HG03045 (cell line): ENCODE data around the gene SLC25A12.

Source experiments
- ATAC-seq: cut with Tn5 transposase; IDR thresholded peaks from one replicate; pipeline ENCODE4 v1.9.1; 2021; ENCODE audit warnings: mild to moderate bottlenecking, moderate library complexity; ENCODE audit not compliant: unreplicated experiment

The SLC25A12 gene

DNA sequence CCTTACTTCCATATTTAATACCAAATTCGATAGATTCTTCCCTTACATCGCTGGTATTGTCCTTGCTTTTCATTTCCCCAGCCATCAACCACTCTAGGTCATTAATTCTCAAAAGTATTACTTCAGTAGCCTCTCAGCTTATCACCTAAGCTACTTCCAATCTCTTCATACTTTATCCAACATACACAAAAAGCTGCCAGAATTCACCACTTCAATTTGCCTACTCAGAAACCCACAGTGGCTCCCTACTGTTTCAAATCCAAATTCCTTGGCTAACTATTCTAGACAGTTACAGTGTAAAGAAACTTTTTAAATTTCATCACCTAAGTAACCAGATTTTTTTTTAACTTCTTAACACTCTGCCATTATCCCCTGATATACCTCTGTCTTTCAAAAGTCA lies 4.7 kb downstream of the SLC25A12 start:
- no peak for ATAC-seq

DNA sequence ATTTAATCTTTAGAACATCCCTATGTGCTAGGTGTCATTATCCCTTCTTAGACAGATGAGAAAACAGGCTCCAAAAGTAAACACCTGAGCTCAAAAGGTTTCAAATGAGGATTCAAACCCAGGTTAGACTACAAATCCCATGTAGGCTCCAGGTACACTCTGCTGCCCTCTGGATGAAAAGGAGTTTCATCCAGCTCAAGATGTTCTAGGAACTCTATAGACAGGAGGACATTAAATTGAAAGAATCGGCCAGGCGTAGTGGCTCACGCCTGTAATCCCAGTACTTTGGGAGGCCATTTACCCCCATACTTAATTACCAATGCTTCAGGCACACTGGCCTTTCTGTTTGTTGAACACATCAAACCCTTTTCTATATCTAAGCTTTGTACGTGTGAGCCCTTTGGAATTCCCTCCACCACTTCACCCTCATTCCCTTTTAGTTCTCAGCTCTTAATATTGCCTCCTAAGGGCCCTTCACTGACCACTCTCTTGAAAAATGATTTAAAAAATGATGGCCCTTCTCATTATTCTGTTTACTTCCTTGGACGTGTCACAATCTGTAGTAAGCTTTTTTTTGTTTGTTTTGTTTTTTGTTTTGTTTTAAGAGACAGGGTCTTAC lies 10.7 kb downstream of the SLC25A12 start:
- ATAC-seq: no peak

DNA sequence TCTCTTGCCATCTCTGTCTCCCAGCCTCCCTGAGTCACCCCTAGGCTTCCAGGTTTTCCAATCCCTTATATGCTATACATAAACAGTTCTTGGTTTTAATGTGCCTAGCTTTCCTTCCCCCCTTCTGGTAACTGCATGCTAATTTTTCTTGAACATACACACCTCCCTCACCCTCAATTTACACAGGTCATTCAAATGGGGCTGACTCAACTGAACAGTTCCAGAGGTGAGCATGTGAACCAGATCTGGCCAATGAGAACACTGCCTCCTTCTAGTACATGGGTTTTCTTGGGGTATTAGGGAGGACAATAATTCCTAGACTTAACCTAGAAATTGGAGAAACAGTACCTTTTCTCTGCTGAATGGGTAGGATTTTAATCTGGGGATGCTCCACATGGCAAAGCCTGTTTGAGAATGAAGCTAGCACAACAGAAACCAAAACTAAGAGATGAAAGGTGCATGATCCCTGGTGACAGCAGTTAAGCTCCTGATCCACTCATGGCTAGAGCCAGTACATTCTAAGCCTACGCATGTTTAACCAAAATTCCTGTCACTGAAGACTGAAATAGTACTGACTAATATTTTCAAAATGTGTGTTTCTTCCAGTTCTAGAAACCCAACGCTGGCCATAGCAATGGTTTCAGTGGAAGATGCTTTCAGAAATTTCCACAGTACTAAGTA lies 11.8 kb downstream of the SLC25A12 start:
- ATAC-seq: peak; percentile 55

DNA sequence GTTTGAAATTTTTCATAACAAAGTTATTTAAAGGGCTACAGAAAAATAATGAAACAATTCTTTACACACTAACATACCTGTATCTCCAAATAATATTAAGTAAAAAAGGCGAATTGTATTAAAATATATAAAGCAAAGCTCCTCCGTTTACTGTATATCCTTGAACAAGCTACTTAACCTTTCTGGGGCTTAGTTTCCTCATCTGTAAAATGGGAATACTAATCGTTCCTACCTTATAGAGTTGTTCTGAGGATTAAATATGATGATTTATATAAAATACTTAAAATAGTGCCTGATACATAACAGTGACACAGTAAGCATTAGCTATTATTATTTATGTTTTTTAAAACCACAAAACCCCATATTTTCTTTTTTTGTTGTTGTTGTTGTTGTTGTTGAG lies 13.3 kb downstream of the SLC25A12 start:
- no peak for ATAC-seq

DNA sequence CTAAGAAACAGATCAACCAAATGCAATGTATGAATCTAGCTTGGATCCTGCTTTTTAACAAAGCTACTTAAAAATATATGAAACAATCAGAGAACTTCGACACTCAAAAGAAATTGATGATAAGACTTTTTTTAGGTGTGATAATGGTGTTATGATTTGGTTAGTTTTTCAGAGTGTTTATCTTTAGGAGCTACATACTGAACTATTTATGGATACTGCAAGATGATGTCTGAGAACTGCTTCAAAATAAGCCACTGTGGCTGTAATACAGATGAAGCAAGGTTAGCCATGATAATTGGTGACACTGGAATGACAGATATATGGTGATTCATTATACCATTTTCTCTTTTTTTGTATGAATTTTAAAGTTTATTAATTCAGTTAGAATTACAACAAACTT lies 14.2 kb downstream of the SLC25A12 start:
- ATAC-seq: no peak

DNA sequence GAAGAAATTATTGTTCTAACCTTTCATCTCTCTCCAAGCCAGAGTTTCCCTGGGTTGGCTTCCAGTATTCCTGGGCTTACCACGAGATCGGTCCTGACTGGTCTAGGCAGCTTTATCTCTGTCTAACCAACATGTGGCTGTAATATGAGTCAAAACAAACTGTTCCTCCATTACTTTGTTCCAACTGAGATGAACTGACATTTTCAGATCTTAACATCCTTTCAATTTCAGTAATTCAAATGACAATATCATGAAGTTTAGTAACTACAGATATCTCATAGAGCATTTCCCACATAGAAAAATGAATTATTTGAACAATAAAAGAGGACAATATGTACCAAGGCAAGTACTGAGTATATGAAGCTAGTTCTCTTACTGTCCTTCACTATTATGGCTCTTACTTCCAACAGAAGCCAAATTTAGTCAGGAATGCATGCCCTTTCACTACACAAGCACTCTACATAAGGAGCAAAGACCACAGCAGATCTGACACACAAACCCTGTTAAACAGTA lies 15.5 kb downstream of the SLC25A12 start:
- ATAC-seq: no peak

DNA sequence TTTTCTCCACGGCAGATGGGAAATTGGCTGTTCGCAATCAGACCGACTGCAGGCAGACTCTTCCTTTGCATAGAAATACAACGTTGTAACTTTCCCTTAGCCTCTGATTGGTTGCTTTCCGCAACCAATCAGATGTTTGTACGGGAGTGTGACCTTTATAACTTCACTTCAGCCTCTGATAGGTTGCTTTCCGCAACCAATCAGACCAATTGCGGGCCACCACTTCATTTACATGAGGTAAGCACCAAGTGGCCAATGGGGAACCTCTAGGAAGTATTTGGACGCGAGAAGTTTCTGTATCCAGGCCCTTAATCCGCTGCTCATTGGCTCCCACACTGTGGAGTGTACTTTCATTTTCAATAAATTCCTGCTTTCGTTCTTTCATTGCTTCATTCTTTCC lies 19.1 kb downstream of the SLC25A12 start:
- ATAC-seq: no peak

DNA sequence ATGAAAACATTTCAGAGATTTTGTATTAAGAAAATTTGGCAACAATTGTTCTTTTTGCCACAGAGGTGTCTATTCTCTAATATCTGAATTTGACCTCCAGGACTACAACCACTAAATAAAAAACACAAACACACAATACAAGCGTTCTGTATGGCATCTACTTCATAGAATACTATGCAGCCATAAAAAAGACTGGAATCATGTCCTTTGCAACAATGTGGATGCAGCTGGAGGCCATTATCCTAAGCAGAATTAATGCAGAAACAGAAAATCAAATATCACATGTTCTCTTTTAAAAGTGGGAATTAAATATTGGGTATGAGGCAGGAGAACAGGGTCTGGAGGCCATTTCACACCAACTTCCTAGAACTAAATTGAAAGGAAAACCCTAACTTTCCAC lies 19.5 kb downstream of the SLC25A12 start:
- no peak for ATAC-seq

DNA sequence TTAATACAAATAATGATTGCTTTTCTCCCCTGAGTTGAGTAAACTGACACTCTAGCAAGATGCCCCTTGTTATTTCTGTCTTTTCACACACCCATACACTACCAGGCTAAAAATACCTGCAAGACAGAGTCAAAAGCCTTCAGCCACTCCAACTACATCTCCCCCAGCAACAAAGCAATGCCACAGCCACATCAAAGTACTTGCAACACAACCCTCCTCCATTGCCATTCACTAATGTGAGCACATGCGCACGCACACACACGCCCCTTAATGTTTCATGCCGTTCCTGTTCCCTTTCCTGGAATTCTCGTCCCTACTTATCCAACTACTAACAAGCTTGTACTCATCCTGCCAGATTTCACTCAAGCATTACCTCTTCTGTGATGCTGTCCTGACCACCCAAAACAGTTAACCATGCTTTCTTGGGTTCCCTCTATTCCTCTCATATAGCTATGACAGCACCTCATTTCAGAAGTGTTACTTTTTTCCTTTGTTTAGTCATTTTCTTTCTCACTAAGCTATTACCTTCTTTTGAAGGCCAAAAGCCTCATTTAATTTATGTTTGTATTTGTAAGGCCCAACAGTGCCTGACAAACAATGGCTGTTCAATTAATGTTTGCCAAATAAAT lies 29.6 kb downstream of the SLC25A12 start:
- no peak for ATAC-seq

DNA sequence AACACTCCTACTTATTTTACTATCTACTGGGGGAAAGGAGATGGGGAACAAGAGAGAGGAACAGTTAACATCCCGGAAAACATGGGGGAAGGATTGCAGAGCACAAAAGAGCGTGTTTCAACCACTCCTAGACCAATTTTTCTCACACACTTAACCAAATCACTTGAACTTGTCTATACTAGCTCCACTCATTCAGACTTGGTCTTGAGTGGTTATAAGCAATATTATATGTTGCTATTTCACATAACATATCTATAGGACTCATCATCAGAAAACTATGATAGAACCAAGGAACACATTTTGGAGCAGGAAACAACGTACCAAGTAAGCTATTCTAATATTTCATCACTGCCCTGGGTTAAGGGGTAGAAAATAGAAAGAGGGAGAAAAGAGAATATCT lies 31.5 kb downstream of the SLC25A12 start:
- no peak for ATAC-seq

DNA sequence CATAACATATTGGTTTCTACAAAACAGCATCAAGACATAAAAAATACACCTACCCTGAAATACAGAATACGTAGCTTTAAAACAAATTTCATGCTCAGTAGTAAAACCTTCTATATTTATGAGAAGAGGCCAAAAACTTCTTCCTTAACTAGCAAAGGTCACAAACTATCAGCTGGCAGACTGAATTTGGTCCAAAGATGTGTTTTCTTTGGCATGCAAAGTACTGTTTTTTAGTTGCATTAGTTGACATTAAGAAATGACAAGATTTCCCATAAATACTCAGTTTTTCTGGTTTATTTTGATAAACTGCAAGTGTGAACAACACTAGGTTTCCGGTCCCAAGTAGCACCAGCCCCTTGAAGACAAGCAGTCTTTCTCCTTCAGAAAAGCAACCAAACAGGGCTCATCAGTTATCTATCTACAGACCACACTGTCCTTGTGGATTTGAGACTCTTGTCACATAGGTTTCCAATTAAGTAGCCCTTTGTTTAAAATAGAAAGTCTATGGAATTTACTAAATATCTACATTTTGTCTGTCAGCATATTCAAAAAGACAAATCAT lies 35.6 kb downstream of the SLC25A12 start:
- no peak for ATAC-seq

DNA sequence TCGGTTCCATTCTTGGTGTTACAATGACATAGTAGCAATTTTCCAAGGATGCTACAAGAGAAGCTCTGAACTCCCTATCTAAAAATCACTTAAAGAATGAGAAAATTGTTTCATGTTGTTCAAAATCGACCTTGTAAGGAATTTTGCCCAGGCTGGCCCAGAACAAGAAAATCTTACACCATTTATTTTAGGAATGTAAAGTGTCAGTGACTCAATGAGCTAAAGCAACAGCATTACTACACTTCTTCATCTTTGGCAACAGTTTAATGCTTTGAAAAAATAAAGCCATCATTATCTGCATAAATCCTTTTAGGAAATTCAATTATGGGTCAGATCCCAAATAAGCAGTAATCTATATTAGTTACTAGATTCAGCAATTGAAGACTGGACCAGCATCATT lies 38.6 kb downstream of the SLC25A12 start:
- ATAC-seq: no peak

DNA sequence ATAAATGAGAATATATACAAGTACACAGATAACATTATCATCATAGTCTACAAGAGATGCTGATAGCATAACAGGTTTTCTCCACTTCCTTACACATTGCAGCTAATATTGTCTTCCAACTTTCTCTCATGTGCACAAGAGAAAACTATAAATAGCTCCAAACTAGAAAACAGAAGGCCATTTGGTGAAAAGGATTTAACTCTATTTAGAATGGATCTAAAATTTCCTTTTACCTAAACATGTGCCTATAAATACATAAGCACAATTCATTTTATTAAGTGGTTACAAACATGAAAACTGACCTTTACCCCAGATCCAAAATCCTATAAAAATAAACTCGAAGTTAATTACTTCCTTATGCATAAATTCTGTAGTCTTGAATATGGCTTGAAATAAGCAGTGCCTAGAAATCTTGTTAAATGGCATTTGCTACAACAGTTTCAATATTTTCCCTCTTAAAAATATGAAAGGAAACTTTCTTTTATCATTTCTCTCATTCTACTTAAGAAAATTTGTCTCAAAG lies 41.6 kb downstream of the SLC25A12 start:
- no peak for ATAC-seq

DNA sequence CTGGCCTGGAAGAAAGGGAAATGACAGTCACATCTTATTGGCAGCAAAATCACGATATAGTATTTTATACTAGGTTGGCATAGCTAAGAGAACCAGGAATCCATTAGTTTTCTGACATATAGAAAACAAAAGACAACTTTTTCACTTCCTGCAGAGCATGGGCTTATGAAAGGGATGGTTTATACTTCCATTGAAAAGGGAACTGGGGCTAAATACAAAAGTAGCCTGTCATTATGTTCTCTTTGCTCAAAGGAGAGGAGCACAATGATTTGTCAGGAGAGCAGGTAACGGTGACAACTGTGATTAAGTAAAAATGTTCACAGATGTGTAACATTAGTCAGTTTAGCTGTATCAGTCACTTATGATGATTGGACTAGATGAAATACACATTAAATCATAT lies 46.4 kb downstream of the SLC25A12 start:
- no peak for ATAC-seq

DNA sequence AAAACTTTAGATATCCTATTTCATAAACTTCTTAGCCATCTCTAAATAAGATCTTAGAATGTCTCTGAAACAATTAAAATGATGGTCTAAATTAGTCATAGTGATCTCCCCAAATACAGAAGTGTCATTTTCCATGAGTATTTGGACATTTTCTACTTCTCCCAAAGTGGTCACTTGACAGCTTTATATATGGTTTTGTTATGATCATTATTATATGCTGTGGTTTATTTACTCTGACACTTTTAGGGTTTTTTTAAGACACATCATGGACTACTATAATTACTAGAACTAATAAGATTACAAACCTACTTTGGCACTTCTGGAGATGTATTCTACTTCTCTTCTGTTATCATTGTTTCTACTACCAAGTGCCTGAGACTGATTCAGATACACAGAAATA lies 47.1 kb downstream of the SLC25A12 start:
- ATAC-seq: no peak

DNA sequence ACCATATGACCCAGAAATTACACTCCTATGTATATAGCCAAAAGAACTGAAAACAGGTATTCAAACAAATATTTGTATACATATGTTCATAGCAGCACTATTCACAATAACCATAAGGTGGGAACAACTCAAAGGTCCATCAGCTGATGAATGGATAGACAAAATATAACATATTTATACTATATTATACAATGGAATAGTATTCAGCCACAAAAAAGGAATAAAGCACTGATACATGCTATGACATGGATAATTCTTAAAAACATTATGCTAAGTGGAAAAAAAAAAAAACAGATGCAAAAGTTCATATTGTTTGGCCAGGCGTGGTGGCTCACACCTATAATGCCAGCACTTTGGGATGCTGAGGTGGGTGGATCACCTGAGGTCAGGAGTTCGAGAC lies 52.0 kb downstream of the SLC25A12 start:
- no peak for ATAC-seq

DNA sequence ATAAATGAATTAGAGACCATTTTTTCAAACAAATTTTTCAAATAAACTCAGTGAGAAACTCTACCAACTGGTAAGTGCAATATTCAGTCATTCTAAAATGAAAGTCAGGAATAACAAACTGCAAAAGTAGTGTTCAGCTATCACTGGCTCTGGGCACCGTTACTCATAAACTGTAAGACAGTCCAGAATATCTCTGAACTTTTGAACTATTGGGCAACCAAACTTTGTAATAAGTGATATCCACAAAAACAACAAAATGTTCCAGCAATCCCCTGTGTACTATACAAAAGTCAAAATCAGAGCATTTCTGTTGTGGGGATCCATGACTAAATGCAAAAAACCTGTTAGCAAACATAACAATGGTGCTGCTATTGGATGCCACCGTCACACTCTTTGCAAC lies 56.3 kb downstream of the SLC25A12 start:
- no peak for ATAC-seq

DNA sequence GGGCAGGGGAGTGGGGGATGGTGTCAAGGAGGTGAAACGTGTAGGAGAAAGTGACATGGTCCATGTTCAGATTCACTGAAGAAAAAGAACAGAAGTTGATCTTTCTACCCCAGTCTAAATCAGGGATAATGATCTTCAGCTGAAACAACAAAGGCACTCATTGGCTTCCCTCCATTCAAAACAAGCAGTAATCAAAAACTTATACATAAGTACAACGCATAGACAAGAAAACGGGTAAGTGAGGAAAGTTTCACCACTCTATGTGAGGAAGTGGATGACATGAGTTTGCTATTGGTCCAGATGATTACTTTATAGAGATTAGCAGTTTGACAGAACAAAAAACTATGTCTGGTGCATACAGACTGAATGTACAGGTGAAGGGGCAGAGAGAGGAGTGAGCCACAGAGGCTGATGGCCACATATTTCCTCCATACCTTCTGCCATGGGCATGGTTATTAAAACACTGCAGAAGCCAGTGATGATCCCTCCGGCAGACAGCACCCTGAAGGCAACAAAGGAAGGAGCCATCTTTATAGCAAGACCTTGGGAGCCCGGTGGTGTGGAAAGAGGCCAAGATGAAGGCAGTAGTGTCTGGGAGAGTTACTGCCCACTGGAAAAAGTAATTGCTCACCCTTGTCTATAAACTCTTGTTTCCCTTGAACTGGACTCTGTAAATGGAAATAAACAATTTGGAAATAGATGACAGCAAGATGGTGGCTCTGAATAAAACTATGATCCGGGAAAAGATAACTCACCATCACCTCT lies 57.7 kb downstream of the SLC25A12 start:
- ATAC-seq: no peak

DNA sequence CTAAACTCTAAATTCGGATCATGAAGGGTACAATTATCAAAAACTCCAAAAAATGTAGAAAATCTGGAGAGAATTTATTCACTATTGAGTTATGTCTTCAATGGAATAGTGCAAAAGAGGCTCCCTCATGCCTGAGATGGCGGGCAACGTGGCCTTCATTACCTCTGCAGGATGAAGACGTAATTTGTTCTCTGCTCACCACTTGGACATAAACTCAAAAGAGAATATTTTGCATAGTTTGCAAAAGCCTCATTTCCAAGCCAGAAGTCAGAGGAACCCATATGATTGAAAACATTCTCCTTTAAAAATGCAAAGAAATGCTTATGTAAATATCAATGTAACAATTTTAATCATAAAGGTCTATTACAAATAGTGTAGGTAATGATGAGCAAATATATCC lies 58.7 kb downstream of the SLC25A12 start:
- ATAC-seq: no peak

DNA sequence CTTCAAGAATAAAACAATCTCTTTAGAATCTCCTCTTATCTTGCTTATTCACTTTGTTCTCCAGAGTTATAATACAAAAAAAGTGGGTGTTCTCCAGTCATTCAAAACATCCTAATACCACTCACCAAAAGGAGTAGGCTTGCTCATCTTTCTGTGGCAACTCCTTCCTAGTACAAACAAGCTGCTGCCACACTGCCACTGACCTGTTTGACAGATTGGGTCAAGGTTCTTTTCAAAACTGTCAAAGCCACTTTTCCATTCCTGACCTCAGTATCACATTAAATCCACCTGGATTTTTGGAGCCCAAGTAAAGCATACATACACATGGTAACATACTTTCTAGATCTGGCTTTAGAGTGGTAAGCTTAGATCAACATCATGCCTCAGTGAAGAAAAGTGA lies 59.8 kb downstream of the SLC25A12 start:
- no peak for ATAC-seq

DNA sequence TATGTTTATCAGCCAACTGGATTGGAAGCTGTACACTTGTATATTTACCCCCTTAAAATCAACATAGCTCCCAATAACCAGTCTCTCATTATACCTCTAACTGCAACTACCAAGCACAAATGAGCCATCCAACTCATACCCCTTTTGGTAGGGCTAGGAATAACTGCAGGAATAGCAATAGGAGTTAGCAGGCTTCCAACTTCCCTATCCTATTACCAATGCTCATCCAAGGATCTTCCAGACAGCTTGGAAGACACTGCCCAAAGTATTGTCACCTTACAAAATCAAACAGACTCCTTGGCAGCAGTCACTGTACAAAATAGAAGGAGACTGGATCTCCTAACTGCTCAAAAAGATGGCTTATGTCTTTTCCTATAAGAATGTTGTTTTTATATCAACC lies 61.6 kb downstream of the SLC25A12 start:
- ATAC-seq: no peak
